Activated CD4-positive, alpha-beta T cell treated with anti-CD3 and anti-CD28 coated beads for 4 hours (primary cell): Measurements from ENCODE around the gene CEP57.
A peak's percentile ranks its signal among the peaks of the same experiment; 100 is the strongest.
"Not testable (repeated sequence)": the region's sequence is repeated elsewhere in the genome, so short reads cannot be mapped to it uniquely, and the experiment has no call there.

ENCODE experiments used
- DNase-seq, 2 donors: peaks; one replicate each; pipeline ENCODE4 v3.0.0-alpha.2; 2020

CEP57 gene

GRCh38 chr11:95799546-95799945 lies 9.2 kb downstream of the CEP57 start:
- DNase-seq, result no peak

- no peak for DNase-seq
Observed at GRCh38 chr11:95800438-95800837, 10.1 kb downstream of the CEP57 start.

DNA sequence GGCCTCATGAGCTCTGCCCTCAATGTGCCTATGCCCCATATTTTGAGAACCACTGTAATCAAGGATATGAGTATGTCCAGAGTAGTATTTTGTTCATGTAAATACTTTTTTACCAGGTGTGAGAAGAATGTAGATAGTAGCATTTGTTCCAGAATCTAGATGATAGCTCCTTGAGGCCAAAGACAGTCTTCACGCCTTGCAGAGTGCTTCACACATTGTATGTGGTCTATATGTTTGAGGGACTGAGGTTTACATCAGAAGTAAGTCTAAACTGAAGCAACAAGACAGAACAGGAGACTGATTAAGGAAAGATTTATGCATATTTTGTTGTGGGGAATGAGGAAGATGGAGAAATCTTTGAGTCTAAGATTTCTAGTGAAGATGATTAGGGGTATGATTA lies 12.5 kb downstream of the CEP57 start:
- DNase-seq, result no peak

DNA sequence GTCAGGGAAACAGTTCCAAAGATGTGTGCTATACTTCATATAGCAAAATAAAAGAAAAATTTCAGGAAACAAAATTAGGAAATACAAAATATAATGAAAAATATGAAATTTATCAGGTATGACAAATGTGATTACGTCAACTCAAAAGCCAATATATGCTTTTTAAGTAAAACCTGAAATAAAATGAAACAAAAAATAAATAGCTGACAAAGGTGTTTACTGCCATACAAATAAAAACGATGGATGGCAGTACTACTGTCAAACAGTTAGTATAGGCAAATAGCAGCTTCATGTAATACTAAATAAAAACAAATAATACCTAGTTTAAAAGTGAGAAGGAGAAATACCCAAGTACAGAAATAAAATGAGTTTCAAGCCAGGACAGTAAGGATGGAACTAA lies 13.7 kb downstream of the CEP57 start:
- no peak for DNase-seq

DNA sequence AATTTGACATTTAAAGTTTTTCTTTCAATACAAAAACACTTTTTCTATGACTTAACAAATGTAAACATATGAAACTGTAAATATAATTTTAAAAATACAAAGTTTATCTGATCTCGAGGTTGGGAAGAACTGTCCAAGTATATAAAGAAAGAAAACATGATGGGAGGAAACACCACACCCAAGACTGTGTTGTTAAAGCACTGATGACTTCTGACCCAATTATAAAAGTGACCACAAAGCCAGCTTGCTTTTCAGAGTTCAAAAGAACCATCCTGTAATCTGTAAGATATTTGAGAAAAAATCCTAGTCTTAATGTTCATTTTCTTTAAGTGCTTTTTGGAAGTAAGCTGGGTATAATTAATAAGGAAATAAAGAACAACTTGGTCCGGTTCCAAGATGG lies 15.6 kb downstream of the CEP57 start:
- no peak for DNase-seq

DNA sequence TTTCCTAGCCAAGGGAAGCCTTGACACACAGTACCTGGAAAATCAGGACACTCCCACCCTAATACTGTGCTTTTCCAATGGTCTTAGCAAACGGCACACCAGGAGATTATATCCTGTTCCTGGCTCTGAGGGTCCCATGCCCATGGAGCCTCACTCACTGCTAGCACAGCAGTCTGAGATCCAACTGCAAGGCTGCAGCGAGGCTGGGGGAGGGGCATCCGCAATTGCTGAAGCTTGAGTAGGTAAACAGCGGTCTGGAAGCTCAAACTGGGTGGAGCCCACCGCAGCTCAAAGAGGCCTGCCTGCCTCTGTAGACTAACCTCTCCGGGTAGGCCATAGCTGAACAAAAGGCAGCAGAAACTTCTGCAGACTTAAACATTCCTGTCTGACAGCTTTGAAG lies 16.2 kb downstream of the CEP57 start:
- DNase-seq, result not testable (repeated sequence)

DNA sequence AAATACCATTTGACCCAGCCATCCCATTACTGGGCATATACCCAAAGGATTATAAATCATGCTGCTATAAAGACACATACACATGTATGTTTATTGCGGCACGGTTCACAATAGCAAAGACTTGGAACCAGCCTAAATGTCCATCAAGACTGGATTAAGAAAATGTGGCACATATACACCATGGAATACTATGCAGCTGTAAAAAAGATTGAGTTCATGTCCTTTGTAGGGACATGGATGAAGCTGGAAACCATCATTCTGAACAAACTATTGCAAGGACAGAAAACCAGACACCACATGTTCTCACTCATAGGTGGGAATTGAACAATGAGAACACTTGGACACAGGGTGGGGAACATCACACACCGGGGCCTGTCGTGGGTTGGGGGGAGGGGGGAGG lies 20.8 kb downstream of the CEP57 start:
- not testable (repeated sequence) for DNase-seq

DNA sequence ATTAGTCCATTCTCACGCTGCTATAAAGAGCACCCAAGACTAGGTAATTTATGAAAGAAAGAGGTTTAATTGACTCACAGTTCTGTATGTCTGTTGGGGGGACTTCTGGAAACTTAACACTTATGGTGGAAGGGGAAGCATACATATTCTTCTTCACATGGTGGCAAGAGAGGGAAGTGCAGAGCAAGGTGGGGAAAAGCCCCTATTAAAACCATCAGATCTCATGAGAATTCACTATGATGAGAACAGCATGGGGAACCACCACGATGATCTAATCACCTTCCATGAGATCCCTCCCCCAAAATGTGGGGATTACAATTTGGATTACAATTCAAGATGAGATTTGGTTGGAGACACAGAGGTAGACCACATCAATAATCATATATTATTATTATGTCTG lies 25.7 kb downstream of the CEP57 start:
- DNase-seq, result no peak

DNA sequence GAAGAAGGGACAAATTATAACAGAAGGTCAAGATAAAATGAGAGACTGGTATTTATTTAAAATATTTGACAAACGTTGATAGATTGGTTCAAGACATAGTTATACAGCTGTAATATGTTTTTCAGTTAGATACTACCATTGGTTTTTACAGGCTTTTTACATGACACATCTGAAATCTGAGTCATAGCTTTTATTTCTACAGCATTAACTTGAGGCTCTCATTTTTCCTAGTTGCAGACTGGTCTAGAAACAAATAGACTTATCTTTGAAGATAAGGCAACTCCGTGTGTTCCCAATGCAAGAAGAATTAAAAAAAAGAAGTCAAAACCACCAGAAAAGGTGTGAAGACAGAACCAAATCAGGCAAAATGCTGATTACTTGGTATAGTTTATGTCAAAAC lies 31.3 kb downstream of the CEP57 start:
- DNase-seq, result no peak

GRCh38 chr11:95827696-95828095 lies 37.4 kb downstream of the CEP57 start:
- no peak for DNase-seq

DNA sequence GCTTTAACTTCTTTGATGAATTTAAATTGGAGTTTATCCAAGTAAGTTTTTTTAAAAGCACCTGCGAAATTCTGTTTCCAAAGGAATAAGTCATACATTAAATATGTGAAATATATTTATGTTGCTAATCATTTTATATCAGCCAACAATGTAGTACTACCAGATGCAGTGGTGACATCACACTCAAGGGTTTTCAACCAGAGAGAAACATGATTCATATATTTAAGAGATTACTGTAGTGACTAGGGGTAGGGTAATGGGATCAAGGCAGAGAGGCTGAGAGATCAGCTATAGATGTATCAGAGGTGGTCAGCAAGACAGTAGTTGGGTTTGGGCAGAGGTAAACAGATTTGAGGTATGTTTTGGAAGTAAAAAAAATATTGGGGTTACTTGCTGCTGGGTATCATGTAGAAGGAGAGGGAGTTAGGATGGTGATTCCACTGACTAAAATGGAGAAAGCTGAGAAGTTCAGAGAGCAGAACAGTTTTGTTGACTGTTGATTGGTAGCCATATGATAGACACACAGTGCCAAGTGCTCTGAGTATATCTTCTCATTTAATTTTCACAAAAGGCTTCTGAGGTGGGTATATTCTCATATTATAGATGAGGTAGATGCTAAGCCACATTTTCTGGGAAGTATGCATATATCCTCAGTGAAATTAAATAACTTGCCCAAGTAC lies 39.4 kb downstream of the CEP57 start:
- DNase-seq, result no peak

DNA sequence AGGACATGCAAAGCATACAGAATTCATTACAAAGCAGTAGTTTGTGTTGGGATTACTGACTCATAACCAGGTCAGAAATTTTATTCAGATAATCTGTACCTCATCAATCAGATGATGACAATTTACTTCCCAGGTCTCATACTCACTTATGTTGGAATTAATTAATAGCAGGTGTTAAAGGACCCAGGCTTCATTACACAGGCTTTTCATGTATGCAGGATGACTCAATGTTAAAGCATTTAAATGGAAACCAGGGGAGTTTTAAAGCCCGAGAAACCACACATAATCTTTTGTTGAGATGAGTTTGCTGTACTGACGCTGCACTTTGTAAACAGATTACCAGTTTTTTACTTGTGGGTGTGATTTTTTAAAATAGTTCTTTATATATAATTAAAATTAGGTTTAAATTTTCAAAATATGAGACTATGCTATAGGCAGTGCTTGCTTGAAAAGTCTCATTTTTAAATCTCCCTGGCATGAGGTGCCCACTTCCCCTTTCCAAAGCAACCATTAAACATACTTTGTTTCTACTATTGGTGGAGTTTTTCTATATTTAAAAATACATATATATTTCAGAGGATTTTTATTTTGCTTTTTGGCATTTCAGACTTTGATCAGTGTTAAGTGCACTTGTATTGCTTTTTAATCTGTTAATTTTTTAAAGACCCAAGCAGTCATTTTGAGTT lies 41.0 kb downstream of the CEP57 start:
- no peak for DNase-seq

- no peak for DNase-seq
Observed at GRCh38 chr11:95832763-95833162, 42.5 kb downstream of the CEP57 start.

- no peak for DNase-seq
Observed at GRCh38 chr11:95833378-95833777, 43.1 kb downstream of the CEP57 start.

DNA sequence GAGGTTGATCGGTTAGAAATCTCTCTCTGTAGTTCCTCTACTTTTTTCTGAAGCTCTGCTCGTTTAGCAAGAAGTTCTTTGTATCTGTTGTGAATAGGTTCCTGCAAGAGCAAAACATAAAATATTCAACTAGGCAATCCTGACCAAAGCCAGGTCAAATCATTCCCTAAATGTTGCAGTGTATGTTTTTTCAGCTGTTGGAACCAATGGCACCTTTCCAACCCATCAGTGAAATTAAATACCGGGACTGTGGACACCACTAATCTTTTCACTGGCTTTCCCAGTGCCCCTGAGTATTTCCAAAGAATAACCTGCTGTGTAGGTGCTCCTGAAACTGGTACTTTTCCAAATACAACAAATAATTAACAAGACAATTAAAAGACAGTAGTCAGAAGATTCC lies 45.1 kb downstream of the CEP57 start:
- no peak for DNase-seq

DNA sequence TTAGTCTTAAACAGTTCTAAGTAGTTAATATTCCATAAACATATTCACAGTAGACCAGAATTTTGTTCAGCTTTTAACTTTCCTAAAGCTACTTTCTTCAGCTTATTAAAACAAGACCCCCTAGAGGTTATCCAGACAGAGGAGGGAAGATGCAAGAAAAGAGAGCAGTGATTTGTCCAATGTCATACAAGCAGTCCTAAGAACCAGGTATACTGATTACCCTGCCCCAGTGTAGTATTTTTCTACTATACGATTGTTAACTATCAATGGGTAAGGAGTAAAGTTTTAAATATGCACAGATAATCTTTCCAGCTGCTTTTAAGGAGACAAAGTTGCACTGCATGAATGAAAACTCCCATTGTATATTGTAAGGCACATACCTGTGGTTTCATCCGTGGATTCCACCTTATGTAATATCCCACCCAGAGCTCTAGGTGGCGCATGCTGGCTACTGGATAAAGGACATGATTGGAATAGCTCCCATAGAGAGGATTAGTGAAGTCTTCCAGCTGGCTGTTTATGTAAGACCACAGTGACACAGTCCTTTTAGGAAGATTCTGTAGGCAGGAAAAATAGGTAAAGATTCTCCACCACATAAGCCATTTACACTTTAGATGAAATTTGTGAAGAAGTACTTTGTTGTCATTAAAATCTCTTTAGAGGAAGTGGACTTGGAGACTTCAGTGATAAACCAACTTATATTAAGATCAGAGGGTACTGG lies 45.6 kb downstream of the CEP57 start:
- DNase-seq, result peak; percentile 51 to 66

DNA sequence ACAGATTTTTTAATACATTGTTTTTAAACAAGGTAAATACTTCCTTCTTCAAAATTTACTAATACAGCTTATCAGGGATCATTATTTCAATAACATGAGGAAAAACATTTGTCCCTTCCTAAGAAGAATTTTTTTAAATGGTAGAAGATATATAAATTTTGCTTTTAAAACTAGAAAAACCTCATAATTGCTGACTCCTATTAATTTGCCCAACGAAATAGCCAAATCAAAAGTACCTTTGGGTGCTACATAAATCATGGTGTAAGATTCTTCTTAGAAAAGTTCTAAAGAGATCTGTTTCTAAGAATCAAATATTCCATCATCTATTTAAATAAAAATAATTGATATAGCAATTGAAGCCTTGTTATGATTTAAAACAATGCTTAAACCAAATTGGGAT lies 54.9 kb downstream of the CEP57 start:
- no peak for DNase-seq

GRCh38 chr11:95849087-95849825 lies 59.0 kb downstream of the CEP57 start:
- DNase-seq, result peak; percentile 23 to 35

DNA sequence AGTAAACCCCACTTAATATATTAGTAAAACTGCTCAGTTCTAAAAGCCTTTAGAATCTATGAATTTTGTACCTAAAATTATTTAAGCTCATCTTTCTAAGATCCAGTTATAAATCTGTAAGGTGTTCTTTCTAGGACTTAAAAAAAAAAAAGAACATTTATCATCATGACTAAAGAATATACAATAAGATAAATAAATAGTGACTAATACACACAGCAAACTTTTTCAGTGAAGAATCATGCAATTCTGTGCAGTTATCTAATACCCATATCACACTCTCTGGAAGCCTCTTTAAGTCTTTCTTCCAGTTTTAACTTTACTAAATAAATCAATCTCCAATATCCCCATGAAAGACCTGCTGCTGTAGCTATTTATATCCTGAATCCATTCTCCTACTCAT lies 59.8 kb downstream of the CEP57 start:
- DNase-seq, result no peak

GRCh38 chr11:95853138-95853537 lies 62.8 kb downstream of the CEP57 start:
- no peak for DNase-seq

GRCh38 chr11:95853862-95854261 lies 63.6 kb downstream of the CEP57 start:
- no peak for DNase-seq

- not testable (repeated sequence) for DNase-seq
Observed at GRCh38 chr11:95854362-95854761, 64.1 kb downstream of the CEP57 start.

DNA sequence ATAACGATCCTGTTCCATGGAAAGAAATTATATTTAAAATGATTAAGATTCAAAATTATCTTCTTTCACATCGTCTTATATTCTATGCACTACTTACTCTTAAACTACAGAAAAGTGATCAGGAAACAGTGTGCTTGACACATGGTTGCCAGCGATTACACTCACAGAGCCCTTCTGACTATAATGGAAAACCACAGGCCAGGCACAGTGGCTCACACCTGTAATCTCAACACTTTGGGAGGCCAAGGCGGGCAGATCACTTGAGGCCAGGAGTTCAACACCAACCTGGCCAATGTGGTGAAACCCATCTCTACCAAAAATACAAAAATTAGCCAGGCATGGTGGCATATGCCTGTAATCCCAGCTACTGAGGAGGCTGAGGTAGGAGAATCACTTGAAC lies 69.7 kb downstream of the CEP57 start:
- not testable (repeated sequence) for DNase-seq
